GM20000 (cell line): Measurements from ENCODE around the gene LYRM2.

Experiments used
- DNase-seq: peaks from one replicate; pipeline ENCODE4 v3.0.0; 2012; ENCODE audit warnings: low spot score
- TF ChIP-seq, protein P1 (sequence below): IDR thresholded peaks from 2 replicates; pipeline ENCODE4 v1.5.1; 2012; ENCODE audit warnings: mild to moderate bottlenecking, control low read depth; ENCODE audit errors: extremely low read depth, missing control alignments

The LYRM2 gene

DNA sequence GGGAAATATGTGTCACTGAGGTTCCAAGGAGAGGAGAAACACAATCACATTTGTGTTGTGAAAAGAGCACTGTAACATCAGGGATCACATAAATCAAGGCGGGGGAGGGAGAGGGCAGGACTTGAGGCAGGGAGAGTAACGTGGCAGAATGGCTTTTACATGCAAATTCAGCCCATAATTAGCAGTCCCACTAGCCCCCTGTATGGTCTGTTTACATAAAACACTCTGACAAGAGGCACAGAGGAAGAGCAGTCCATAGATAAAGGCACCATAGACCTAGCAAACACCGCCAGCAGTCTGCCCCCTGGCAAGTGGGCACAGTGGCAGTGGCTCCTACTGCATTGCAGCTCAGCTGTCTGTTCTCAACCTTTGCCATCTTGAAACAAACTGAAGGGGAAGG is 82.7 kb downstream of the LYRM2 start:
- TF ChIP-seq, protein P1, sequence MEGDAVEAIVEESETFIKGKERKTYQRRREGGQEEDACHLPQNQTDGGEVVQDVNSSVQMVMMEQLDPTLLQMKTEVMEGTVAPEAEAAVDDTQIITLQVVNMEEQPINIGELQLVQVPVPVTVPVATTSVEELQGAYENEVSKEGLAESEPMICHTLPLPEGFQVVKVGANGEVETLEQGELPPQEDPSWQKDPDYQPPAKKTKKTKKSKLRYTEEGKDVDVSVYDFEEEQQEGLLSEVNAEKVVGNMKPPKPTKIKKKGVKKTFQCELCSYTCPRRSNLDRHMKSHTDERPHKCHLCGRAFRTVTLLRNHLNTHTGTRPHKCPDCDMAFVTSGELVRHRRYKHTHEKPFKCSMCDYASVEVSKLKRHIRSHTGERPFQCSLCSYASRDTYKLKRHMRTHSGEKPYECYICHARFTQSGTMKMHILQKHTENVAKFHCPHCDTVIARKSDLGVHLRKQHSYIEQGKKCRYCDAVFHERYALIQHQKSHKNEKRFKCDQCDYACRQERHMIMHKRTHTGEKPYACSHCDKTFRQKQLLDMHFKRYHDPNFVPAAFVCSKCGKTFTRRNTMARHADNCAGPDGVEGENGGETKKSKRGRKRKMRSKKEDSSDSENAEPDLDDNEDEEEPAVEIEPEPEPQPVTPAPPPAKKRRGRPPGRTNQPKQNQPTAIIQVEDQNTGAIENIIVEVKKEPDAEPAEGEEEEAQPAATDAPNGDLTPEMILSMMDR, result no peak
- no peak for DNase-seq

DNA sequence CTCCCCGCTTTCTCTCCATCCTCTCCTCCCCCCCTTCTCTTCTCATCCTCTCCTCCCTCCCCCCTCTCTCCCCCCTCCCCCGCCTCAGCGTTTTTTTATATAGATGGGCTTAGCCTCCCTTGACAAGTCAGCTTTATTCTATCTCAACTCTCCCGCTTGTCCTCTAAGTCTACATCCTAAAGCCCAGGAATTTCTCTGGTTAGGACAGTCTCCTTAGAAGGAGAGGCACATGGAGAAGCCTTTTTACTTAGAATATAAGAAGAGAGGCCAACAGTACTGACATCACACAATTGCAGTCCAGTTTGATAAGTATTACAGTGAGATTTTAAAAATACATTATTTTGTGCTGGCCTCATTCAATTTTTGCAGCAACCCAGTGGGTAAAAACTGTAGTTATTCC is 83.5 kb downstream of the LYRM2 start:
- TF ChIP-seq, protein P1, result no peak
- no peak for DNase-seq

DNA sequence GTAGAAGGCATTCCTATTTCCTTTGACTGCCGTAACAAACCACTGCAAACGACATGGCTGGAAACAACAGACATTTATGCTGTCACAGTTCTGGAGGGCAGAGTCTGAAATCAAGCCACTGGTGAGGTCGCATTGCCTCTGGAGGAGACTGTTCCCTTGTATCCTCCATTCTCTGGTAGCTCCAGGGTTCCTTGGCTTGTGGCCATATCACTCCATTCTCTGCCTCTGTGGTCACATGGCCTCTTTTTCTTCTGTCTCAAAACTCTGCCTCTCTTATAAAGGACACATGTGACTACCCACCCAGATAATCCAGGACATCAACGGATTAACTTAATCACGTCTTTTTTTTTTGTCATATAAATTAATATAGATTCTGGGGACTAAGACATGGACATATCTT is 84.4 kb downstream of the LYRM2 start:
- TF ChIP-seq, protein P1, result no peak
- no peak for DNase-seq

DNA sequence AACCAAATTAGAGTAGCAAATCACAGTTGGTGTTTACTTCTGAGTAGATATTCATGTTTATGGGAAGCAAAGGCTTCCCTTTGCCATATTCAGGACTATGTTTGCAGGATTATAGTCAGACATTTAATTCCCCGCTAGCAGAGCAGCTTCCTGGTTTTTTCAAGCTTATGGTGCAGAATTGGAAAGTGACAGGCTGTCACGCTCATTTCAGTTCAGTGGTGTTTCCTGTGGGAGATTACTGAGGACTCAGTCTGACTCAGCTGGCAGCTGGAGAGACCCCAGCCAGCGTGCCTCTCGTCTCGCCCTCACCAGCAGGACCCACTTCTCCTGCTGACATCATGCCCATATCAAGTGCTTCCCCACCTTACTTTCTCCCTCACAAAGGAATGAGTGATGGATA is 85.1 kb downstream of the LYRM2 start:
- TF ChIP-seq, protein P1, result no peak

DNA sequence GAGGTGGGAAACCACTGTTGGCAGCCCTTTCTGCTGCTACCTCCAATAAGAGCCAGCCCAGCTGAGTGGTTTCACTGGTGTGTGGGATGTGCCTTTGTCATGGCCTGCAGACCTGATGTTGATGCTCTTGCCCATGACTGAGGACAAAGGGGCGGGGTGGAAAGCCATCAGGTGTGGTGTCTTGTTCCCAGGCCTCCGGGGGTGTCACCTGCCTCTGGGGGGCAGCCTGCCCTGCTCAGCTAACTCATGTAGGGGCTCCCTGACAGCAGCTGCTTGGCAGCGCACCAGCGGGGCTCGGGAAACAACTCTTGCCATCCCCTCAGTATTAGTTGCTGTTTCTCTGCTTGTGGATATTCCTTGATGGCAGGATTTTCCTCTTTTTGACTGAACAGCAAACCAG is 91.3 kb downstream of the LYRM2 start:
- no peak for DNase-seq
- TF ChIP-seq, protein P1, result no peak

More for the DNA sequence above, 85.1 kb downstream of the LYRM2 start:
- DNase-seq, result no peak

DNA sequence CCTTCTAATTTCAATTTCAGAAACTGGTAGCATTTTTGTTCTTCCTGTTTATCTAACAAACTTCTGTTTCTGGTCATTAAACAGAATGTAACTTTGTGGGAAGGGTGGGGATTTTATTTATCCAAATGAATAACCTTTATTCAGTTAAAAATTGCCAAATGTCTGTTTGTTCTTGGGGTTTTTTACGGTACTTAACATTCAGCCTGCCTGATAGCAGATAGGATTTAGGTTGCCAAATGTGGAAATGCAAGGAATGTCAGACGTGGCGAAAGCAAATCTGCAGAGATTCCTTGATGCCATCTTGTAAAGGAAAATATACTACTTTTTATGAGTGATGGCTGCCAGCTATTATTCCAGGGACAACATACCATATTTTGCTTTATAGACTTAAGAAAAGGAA is 95.7 kb downstream of the LYRM2 start:
- TF ChIP-seq, protein P1, result no peak
- no peak for DNase-seq

DNA sequence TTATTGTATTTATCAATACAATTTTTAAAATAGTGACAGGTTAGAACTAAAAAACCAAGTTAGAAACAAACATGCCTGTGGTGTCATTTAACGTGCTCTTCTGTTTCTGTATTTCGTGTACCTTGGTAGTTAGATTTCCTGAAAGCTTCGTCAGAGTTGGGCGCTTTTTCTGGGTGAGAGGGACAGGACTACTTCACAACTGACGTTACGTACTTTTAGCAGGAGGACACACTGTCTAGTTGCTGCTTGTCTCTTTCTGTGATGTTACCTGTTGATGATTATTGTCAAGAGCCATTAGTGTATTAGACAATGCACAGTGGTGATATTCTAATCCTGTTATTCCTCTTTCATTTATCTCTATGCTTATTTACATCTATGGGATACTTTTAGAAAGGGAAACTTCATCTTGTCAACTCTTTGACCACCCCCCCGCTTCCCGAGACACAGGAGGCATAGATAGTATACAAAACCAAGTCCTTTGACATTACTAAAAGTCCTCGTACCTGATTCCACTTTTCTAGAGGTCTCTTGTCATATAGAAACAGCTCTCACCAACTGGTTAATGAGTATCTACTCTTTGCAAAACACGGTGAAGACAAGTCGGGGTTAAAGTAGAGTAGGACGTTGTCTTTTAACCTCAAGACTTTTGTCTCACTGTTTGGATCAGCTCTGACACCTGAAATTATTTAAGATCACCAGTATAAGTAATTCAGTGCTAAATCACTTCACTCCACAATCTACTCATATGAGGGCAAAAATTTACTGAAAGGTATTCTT is 96.3 kb downstream of the LYRM2 start:
- TF ChIP-seq, protein P1, result no peak
- DNase-seq, result no peak
